TTC549 (cell line): ENCODE results near the gene HPSE2.

ENCODE experiments used
- FAIRE-seq: peaks from 2 replicates; lab custom pipeline; 2012; peaks lifted over from hg19 to GRCh38; lab: Jason Lieb, UNC

Gene HPSE2

GRCh38 chr10:98410759-98411158 lies 824.9 kb downstream of the HPSE2 start:
- no peak for FAIRE-seq

- FAIRE-seq: no peak
These were observed 825.4 kb downstream of the HPSE2 start for GRCh38 chr10:98410135-98410743.

GRCh38 chr10:98408799-98409198 lies 826.9 kb downstream of the HPSE2 start:
- no peak for FAIRE-seq

- no peak for FAIRE-seq
These were observed 827.9 kb downstream of the HPSE2 start for GRCh38 chr10:98407744-98408241.
